ENCODE data around the gene MAPKAP1. TPM values are rescaled to one million over a fixed set of nuclear protein-coding genes. Genes with fewer than 3 reads are reported as not detected.
A peak's percentile ranks its signal among the peaks of the same experiment; 100 is the strongest.

Gene MAPKAP1
- total RNA-seq (100 to 1,000 TPM; 111 to 119 TPM), polyA plus RNA-seq (64.7 TPM)

DNA sequence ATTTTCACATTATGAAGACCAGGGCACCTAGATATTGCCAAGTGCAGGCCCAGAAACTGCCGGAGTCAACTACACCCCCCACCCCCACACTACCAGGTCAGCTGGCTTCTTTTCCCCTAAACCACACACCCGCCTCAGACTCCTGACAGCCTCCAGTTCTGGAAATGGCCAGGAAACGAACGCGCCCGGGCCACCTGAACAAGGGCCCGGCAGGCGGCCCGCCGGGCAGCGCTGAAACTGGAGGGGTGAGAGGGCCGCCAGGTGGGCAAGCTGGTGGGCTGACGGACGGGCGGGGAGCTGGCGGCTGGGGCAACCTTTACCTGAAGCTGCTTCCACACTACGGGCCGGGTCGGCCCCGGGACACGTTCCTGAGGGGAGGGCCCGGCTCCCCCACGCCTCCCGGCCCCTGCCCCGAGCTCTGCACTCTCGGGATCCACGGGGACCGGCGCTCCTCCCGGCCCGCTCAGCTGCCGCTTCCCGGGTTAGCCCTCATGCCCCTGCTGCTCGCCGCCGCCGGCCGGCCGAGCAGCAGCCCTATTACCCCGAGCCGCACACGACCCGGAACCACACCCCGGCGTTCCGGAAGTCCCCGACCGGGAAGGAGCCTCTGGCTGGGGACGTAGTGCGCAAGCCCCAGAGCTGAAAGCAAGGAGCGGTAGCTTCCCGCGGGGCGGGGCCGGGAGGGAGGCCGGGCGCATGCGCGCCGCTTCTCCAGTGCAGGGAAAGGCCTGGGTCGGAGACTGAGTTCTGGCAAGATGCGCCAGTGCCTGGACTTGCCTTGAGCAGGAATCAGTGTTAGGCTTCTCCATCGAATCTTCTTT lies at the start of gene MAPKAP1:
TSS of gene MAPKAP1 (minus strand) at position 558 of the 821 bp plus-strand sequence. CDS start 34,634 bp downstream, outside the sequence.
- Mint-ChIP-seq H3K9me3 (no peaks in the 10 kb centered on the region), H3K27ac (peak within 1 kb of the TSS; percentile 64 to 97 (median 90)), H3K27me3 (peaks cover 1 to 6% of the 10 kb centered on the region in 2 donors), H3K4me3 (peak within 1 kb of the TSS; percentile 86 to 92 (median 88)), H3K36me3 (peaks cover 1 to 13% (median 5%) of the 10 kb centered on the region in 3 donors), H3K4me1 (peaks cover 38 to 58% (median 44%) of the 10 kb centered on the region in 3 donors)
- peak within 1 kb of the TSS; percentile 61 for H3K4me3 ChIP-seq (ENCODE audit: low read length)
- no peaks in the 10 kb centered on the region for H3K9me3 ChIP-seq (ENCODE audit: low read length)
- ChIA-PET CTCF (interaction anchor here (0.7 to 1.6 kb wide), 3 partner anchors 10 to 38 kb away, joined by 3 to 6 read pairs (median 4); no protein-coding TSS in a partner anchor), POLR2A (interaction anchor here (0.8 to 1.2 kb wide), 2 partner anchors 39 to 117 kb away, joined by 3 read pairs; no protein-coding TSS in a partner anchor)
- peaks cover 32% of the 10 kb centered on the region for H3K4me1 ChIP-seq (ENCODE audit: insufficient read depth, low read length)
- no peaks in the 10 kb centered on the region for H3K27me3 ChIP-seq (ENCODE audit: insufficient read depth, low read length, poor library complexity, severe bottlenecking)
- H3K27ac ChIP-seq (ENCODE audit: low read depth, low read length) = peak within 1 kb of the TSS; percentile 57
- peak; percentile 87 to 93 (median 88) for DNase-seq
- no peaks in the 10 kb centered on the region for H3K36me3 ChIP-seq (ENCODE audit: insufficient read depth, low read length)

DNA sequence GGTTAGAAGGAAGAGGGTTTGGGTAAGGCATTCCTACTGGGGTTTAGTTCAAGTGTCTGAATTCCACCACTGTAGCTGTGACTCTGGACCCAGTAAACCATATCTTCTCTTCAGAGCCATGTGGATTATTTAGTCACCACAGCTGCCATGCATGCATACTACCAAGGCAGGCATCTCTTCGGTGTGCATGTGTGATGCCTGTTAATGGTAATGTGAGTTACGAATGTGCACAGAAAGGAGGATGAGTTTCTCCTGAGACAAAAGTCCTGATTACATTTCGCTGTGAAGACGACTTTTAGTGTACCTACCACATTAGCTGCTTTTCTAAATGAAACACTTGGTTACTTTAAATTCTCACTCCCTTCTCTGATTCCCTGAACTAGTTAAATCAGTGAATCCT lies 49.5 kb upstream of the MAPKAP1 start:
- H3K36me3 ChIP-seq (ENCODE audit: insufficient read depth, low read length) = no peaks in the 10 kb centered on the region
- Mint-ChIP-seq H3K27me3 (no peaks in the 10 kb centered on the region), H3K4me1 (peaks cover 7 to 24% (median 8%) of the 10 kb centered on the region in 3 donors), H3K27ac (no peak overlapping the region), H3K36me3 (peaks cover 0 to 3% (median 0%) of the 10 kb centered on the region in 3 donors), H3K4me3 (no peak overlapping the region), H3K9me3 (no peaks in the 10 kb centered on the region)
- ChIA-PET CTCF (no interaction called here), POLR2A (no interaction called here)
- H3K27me3 ChIP-seq (ENCODE audit: insufficient read depth, low read length, poor library complexity, severe bottlenecking) = no peaks in the 10 kb centered on the region
- H3K9me3 ChIP-seq (ENCODE audit: low read length) = no peaks in the 10 kb centered on the region
- H3K4me1 ChIP-seq (ENCODE audit: insufficient read depth, low read length) = no peaks in the 10 kb centered on the region
- H3K4me3 ChIP-seq (ENCODE audit: low read length) = no peak overlapping the region
- no peak for DNase-seq
- no peak overlapping the region for H3K27ac ChIP-seq (ENCODE audit: low read depth, low read length)

DNA sequence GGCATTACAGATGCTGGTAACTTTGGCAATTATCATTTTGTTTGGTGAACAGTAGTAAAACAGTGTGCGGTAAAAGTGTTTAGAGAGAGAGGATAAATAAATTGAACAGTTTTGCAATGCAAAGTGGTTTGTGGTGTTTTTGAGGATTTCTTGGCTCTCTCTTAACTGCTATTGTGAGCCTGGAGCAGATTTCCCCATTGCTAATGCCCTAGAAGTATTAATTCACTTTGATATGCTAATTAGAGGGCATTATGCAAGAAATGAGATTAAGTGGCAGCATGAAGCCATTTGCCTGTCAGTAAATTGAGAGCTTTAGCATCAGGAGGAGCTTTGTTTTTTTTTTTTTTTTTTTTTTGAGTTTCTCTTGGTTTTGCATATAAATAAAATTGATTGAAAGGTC lies 48.3 kb upstream of the MAPKAP1 start:
- CTCF ChIA-PET = no interaction called here

DNA sequence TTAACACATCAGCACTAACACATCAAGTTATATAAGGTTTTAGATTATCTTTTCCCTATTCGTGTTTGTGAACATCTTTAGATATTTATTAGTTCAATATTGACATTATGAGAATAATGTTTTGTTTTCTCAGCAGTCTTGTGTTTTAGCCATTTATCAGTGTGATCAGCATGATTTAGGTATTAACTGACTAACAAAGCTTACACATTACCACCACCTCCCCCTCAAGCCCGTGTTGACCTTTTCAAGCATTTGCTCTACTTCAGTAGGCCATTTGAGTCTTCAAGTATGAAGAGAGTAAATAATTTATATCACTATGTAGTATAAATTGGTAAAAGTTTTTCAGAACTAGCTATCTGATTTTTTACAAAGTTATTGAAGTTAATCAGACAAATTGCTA lies 47.1 kb upstream of the MAPKAP1 start:
- Histone ChIP-seq H3K36me3 (ENCODE audit: insufficient read depth, low read length) (no peaks in the 10 kb centered on the region), H3K4me3 (ENCODE audit: low read length) (no peak overlapping the region), H3K27ac (ENCODE audit: low read depth, low read length) (no peak overlapping the region), H3K9me3 (ENCODE audit: low read length) (no peaks in the 10 kb centered on the region), H3K4me1 (ENCODE audit: insufficient read depth, low read length) (peaks cover 10% of the 10 kb centered on the region), H3K27me3 (ENCODE audit: insufficient read depth, low read length, poor library complexity, severe bottlenecking) (no peaks in the 10 kb centered on the region)
- H3K4me3 Mint-ChIP-seq = no peak overlapping the region
- H3K36me3 Mint-ChIP-seq = peaks cover 0 to 3% (median 0%) of the 10 kb centered on the region in 3 donors
- no peak overlapping the region for H3K27ac Mint-ChIP-seq
- DNase-seq = no peak
- H3K9me3 Mint-ChIP-seq = no peaks in the 10 kb centered on the region
- POLR2A ChIA-PET = no interaction called here
- no peaks in the 10 kb centered on the region for H3K27me3 Mint-ChIP-seq
- H3K4me1 Mint-ChIP-seq = peaks cover 12 to 33% (median 15%) of the 10 kb centered on the region in 3 donors
- CTCF ChIA-PET = no interaction called here

More for the DNA sequence above, 48.3 kb upstream of the MAPKAP1 start:
- Mint-ChIP-seq H3K36me3 (peaks cover 0 to 3% (median 0%) of the 10 kb centered on the region in 3 donors), H3K4me3 (no peak overlapping the region), H3K4me1 (peaks cover 12 to 30% (median 13%) of the 10 kb centered on the region in 3 donors), H3K9me3 (no peaks in the 10 kb centered on the region), H3K27me3 (no peaks in the 10 kb centered on the region), H3K27ac (peak overlapping the region in 1 of 8 donors; percentile 46)
- no peaks in the 10 kb centered on the region for H3K27me3 ChIP-seq (ENCODE audit: insufficient read depth, low read length, poor library complexity, severe bottlenecking)
- no peaks in the 10 kb centered on the region for H3K9me3 ChIP-seq (ENCODE audit: low read length)
- H3K4me1 ChIP-seq (ENCODE audit: insufficient read depth, low read length) = no peaks in the 10 kb centered on the region
- H3K4me3 ChIP-seq (ENCODE audit: low read length) = no peak overlapping the region
- no peak overlapping the region for H3K27ac ChIP-seq (ENCODE audit: low read depth, low read length)
- POLR2A ChIA-PET = no interaction called here
- H3K36me3 ChIP-seq (ENCODE audit: insufficient read depth, low read length) = no peaks in the 10 kb centered on the region
- no peak for DNase-seq

DNA sequence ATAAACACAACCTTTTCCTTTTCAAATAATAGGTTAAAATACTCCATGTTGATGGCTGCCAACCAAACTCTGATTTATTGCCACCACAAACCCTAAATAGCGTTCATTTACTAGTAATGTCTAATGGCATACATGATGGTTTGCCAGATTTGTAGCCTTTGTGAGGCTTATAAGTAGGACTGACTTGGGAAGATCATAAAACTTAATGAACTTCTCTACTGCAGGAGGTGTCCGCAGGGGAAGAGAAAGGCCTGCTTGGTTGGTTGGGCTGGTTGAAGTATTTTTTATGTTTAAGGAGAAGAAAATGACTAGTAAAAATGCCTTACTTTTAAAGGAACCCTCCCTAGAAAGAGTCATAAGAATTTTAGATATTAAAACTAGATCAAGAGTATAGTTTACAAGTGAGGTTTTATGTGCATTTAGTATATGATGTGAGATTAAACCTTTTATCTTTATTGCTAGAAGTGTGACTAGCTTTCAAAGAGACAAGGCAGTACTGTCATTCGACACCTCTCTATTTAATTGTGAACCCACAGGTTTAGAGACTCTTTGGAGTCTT lies 45.1 kb upstream of the MAPKAP1 start:
- Mint-ChIP-seq H3K4me1 (peaks cover 18 to 37% (median 19%) of the 10 kb centered on the region in 3 donors), H3K4me3 (no peak overlapping the region), H3K36me3 (peaks cover 0 to 5% (median 3%) of the 10 kb centered on the region in 3 donors), H3K9me3 (no peaks in the 10 kb centered on the region), H3K27me3 (no peaks in the 10 kb centered on the region), H3K27ac (no peak overlapping the region)
- Histone ChIP-seq H3K4me1 (ENCODE audit: insufficient read depth, low read length) (peaks cover 17% of the 10 kb centered on the region), H3K9me3 (ENCODE audit: low read length) (no peaks in the 10 kb centered on the region), H3K27ac (ENCODE audit: low read depth, low read length) (no peak overlapping the region), H3K27me3 (ENCODE audit: insufficient read depth, low read length, poor library complexity, severe bottlenecking) (no peaks in the 10 kb centered on the region), H3K4me3 (ENCODE audit: low read length) (no peak overlapping the region), H3K36me3 (ENCODE audit: insufficient read depth, low read length) (no peaks in the 10 kb centered on the region)
- POLR2A ChIA-PET = no interaction called here
- no peak for DNase-seq
- CTCF ChIA-PET = no interaction called here

DNA sequence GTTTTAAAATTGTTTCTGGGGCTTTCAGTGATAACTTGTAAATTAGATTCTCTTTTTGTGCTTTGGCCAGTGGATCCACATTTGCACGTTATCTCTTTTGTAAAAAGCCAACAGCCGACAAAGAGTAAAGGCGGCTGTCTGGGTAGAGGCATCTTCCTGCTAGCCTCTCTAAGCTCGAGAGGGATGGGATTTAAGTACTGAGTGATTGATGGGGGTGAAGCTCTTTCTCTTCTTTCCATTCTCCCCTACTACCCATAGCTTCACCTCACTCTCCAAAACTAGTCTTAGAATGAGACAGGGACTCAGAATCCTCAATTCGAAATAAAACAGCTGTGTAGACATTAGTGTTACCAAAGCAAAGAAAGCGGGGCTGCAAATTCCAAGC lies 43.6 kb upstream of the MAPKAP1 start:
- Histone ChIP-seq H3K27me3 (ENCODE audit: insufficient read depth, low read length, poor library complexity, severe bottlenecking) (no peaks in the 10 kb centered on the region), H3K36me3 (ENCODE audit: insufficient read depth, low read length) (no peaks in the 10 kb centered on the region), H3K4me1 (ENCODE audit: insufficient read depth, low read length) (peaks cover 21% of the 10 kb centered on the region), H3K9me3 (ENCODE audit: low read length) (no peaks in the 10 kb centered on the region), H3K27ac (ENCODE audit: low read depth, low read length) (no peak overlapping the region), H3K4me3 (ENCODE audit: low read length) (no peak overlapping the region)
- no peaks in the 10 kb centered on the region for H3K9me3 Mint-ChIP-seq
- no peak for DNase-seq
- H3K27ac Mint-ChIP-seq = peak overlapping the region in 2 of 8 donors; percentile 80 to 86
- H3K4me3 Mint-ChIP-seq = peak overlapping the region in 2 of 7 donors; percentile 73
- POLR2A ChIA-PET = interaction anchor here (0.7 kb wide), 1 partner anchor 9 kb away, joined by 3 read pairs; no protein-coding TSS in a partner anchor
- peaks cover 0 to 9% (median 3%) of the 10 kb centered on the region in 3 donors for H3K36me3 Mint-ChIP-seq
- peaks cover 20 to 40% (median 24%) of the 10 kb centered on the region in 3 donors for H3K4me1 Mint-ChIP-seq
- no peaks in the 10 kb centered on the region for H3K27me3 Mint-ChIP-seq
- CTCF ChIA-PET = interaction anchor here (1.3 kb wide), 1 partner anchor 109 kb away, joined by 3 read pairs; no protein-coding TSS in a partner anchor

DNA sequence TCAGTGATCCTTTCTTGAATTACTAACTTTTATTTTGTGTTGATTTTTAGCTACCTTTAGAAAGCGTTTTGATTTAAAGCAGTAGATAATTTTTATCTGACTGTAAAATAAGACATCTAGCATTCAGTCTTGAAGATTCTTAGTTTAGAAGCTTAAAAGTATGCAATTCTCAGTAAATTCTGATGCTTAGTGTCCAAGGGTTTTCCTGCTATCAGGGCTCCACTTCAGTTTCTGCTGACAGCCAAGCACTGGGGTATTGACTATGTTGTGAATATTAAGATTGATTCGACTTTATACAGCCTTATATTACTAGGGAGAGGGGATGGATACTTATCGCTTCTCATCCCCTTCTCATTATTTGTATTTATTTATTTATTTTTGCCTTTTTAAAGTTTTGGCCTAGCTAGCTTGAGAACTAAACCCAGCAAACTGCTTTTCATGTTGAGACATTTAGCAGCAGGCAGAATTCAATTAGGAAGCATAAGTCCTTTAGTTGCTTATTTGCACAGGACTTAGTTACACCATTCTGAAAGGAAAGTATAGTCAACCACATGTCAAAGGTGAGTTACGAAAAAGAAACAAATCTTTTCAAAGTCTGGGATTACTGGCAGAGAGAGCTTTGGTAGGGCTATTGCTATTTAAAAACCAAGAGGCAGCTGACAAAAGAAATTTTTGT lies 43.1 kb upstream of the MAPKAP1 start:
- Histone ChIP-seq H3K27me3 (ENCODE audit: insufficient read depth, low read length, poor library complexity, severe bottlenecking) (no peaks in the 10 kb centered on the region), H3K4me3 (ENCODE audit: low read length) (no peak overlapping the region), H3K9me3 (ENCODE audit: low read length) (no peaks in the 10 kb centered on the region), H3K36me3 (ENCODE audit: insufficient read depth, low read length) (no peaks in the 10 kb centered on the region), H3K27ac (ENCODE audit: low read depth, low read length) (no peak overlapping the region), H3K4me1 (ENCODE audit: insufficient read depth, low read length) (peaks cover 22% of the 10 kb centered on the region)
- H3K9me3 Mint-ChIP-seq = no peaks in the 10 kb centered on the region
- no peaks in the 10 kb centered on the region for H3K27me3 Mint-ChIP-seq
- peak overlapping the region in 2 of 7 donors; percentile 45 to 98 for H3K4me3 Mint-ChIP-seq
- ChIA-PET CTCF (interaction anchor here (1.3 kb wide), 1 partner anchor 108 kb away, joined by 3 read pairs; no protein-coding TSS in a partner anchor), POLR2A (interaction anchor here (0.7 kb wide), 1 partner anchor 9 kb away, joined by 3 read pairs; no protein-coding TSS in a partner anchor)
- H3K27ac Mint-ChIP-seq = peak overlapping the region in 2 of 8 donors; percentile 80 to 86
- H3K4me1 Mint-ChIP-seq = peaks cover 25 to 45% (median 25%) of the 10 kb centered on the region in 3 donors
- no peak for DNase-seq
- peaks cover 0 to 9% (median 3%) of the 10 kb centered on the region in 3 donors for H3K36me3 Mint-ChIP-seq

All from CD8-positive, alpha-beta memory T cell (primary cell).